ENCODE results near the gene TMEM30A. TPM values are rescaled to one million over a fixed set of nuclear protein-coding genes. Genes with fewer than 3 reads are reported as not detected.

The TMEM30A gene
- polyA plus RNA-seq, 1 donor: 133 TPM

Other genes with a start within 250 kb of the TMEM30A start
- gene COL12A1, start 78.7 kb downstream of the TMEM30A start, polyA plus RNA-seq (ENCODE audit: insufficient read length): 79.2 TPM
- 249 TPM for gene COX7A2, start 41.0 kb downstream of the TMEM30A start, polyA plus RNA-seq (ENCODE audit: insufficient read length)
- gene FILIP1, start 209.0 kb upstream of the TMEM30A start, polyA plus RNA-seq (ENCODE audit: insufficient read length): 2.4 TPM

All from left kidney (tissue), 1 donor.